Stimulated activated CD4-positive, alpha-beta T cell treated with anti-CD3 and anti-CD28 coated beads, Interleukin-4, amount 100 ng/mL, for 48 hours (primary cell): ENCODE results near the gene MMP24OS.
"Not testable (repeated sequence)": the region's sequence is repeated elsewhere in the genome, so short reads cannot be mapped to it uniquely, and the experiment has no call there.

Experiments used
- DNase-seq, 2 donors: peaks; one replicate each; pipeline ENCODE4 v3.0.0-alpha.2; 2020; ENCODE audit warnings: low read depth in 2 of 2

MMP24OS gene

GRCh38 chr20:35275741-35276251 lies 2.1 kb downstream of the MMP24OS start:
- DNase-seq = no peak

GRCh38 chr20:35274172-35275092 lies 3.5 kb downstream of the MMP24OS start:
- DNase-seq = no peak

GRCh38 chr20:35273449-35274171 lies 4.3 kb downstream of the MMP24OS start:
- no peak for DNase-seq

GRCh38 chr20:35271904-35272303 lies 6.0 kb downstream of the MMP24OS start:
- DNase-seq = no peak

- DNase-seq = no peak
Measured at GRCh38 chr20:35271073-35271882, 6.6 kb downstream of the MMP24OS start.

GRCh38 chr20:35270021-35270902 lies 7.7 kb downstream of the MMP24OS start:
- no peak for DNase-seq

- peak; percentile 32 to 47 for DNase-seq
Measured at GRCh38 chr20:35269055-35269781, 8.7 kb downstream of the MMP24OS start.

GRCh38 chr20:35267092-35267491 lies 10.8 kb downstream of the MMP24OS start:
- no peak for DNase-seq

- no peak for DNase-seq
Measured at GRCh38 chr20:35264755-35265154, 13.2 kb downstream of the MMP24OS start.

GRCh38 chr20:35263532-35264341 lies 14.2 kb downstream of the MMP24OS start:
- DNase-seq = no peak

GRCh38 chr20:35262731-35263531 lies 15.0 kb downstream of the MMP24OS start:
- DNase-seq = not testable (repeated sequence)

- DNase-seq = not testable (repeated sequence)
Measured at GRCh38 chr20:35262321-35262720, 15.6 kb downstream of the MMP24OS start.

GRCh38 chr20:35260426-35260825 lies 17.5 kb downstream of the MMP24OS start:
- DNase-seq = no peak

- DNase-seq = no peak
Measured at GRCh38 chr20:35257175-35257909, 20.6 kb downstream of the MMP24OS start.

- no peak for DNase-seq
Measured at GRCh38 chr20:35254448-35254999, 23.4 kb downstream of the MMP24OS start.

GRCh38 chr20:35253010-35253409 lies 24.9 kb downstream of the MMP24OS start:
- DNase-seq = no peak

GRCh38 chr20:35252598-35252997 lies 25.3 kb downstream of the MMP24OS start:
- DNase-seq = not testable (repeated sequence)
